ENCODE results near the gene MYH14.

Gene MYH14

GRCh38 chr19:50178859-50179537 is 24.4 kb upstream of the MYH14 start:
- POLR2A ChIA-PET: no interaction called here

GRCh38 chr19:50181121-50181520 is 22.3 kb upstream of the MYH14 start:
- ChIA-PET POLR2A (no interaction called here), CTCF (no interaction called here)
- no peak for DNase-seq
- Histone ChIP-seq H3K36me3 (ENCODE audit: control insufficient read depth in 4 of 4, insufficient read depth in 4 of 4, low read length in 3 of 4) (no peaks in the 10 kb centered on the region), H3K9me3 (ENCODE audit: control extremely low read depth in 1 of 5, control insufficient read depth in 4 of 5, insufficient read depth in 2 of 5, low read depth in 1 of 5, low read length in 4 of 5) (peaks cover 0 to 4% (median 0%) of the 10 kb centered on the region in 5 experiments), H3K4me1 (ENCODE audit: control extremely low read depth in 1 of 4, control insufficient read depth in 4 of 4, insufficient read depth in 4 of 4, low read length in 3 of 4) (no peaks in the 10 kb centered on the region), H3K27me3 (replicated peaks in 2 of 5; ENCODE audit: control insufficient read depth in 4 of 5, insufficient read depth in 5 of 5, low read length in 4 of 5) (peaks cover 0 to 2% (median 0%) of the 10 kb centered on the region in 5 experiments), H3K4me3 (ENCODE audit: control insufficient read depth in 1 of 7, extremely low read depth in 1 of 7, insufficient read depth in 4 of 7, low read depth in 2 of 7, low read length in 6 of 7) (no peak overlapping the region), H3K27ac (ENCODE audit: insufficient read depth in 1 of 2, low read depth in 1 of 2, low read length in 2 of 2, poor library complexity in 1 of 2, severe bottlenecking in 2 of 2) (no peak overlapping the region)
- WGBS (ENCODE audit: insufficient coverage): 88% methylated on average over 3 of the region's 5 CpGs

More at GRCh38 chr19:50178859-50179537, 24.4 kb upstream of the MYH14 start:
- no peak overlapping the region for H3K4me3 ChIP-seq (ENCODE audit: control insufficient read depth in 1 of 7, extremely low read depth in 1 of 7, insufficient read depth in 4 of 7, low read depth in 2 of 7, low read length in 6 of 7)
- CTCF ChIA-PET: no interaction called here
- WGBS (ENCODE audit: insufficient coverage): 72% methylated on average over 4 of the region's 9 CpGs
- no peaks in the 10 kb centered on the region for H3K36me3 ChIP-seq (ENCODE audit: control insufficient read depth in 4 of 4, insufficient read depth in 4 of 4, low read length in 3 of 4)
- H3K27me3 ChIP-seq (replicated peaks in 2 of 5; ENCODE audit: control insufficient read depth in 4 of 5, insufficient read depth in 5 of 5, low read length in 4 of 5): peaks cover 0 to 2% (median 0%) of the 10 kb centered on the region in 5 experiments
- peaks cover 0 to 4% (median 0%) of the 10 kb centered on the region in 5 experiments for H3K9me3 ChIP-seq (ENCODE audit: control extremely low read depth in 1 of 5, control insufficient read depth in 4 of 5, insufficient read depth in 2 of 5, low read depth in 1 of 5, low read length in 4 of 5)
- no peaks in the 10 kb centered on the region for H3K4me1 ChIP-seq (ENCODE audit: control extremely low read depth in 1 of 4, control insufficient read depth in 4 of 4, insufficient read depth in 4 of 4, low read length in 3 of 4)
- no peak overlapping the region for H3K27ac ChIP-seq (ENCODE audit: insufficient read depth in 1 of 2, low read depth in 1 of 2, low read length in 2 of 2, poor library complexity in 1 of 2, severe bottlenecking in 2 of 2)
- no peak for DNase-seq

DNA sequence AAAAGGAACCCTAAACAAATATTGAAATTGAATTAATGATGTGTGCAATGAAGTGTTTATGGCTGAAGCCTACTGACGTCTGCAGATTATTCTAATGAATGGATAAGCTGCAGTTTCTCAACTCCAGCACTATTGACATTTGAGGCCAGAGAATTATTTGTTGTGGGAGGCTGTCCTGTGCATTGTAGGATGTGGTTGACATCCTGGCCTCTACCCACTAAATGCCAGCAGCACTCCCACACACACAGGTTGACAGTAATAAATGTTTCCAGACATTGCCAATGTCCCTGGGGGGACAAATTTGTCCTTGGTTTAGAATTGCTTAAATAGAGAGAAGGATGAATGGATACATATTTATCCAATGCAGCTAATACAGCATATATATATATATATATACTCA is 19.2 kb upstream of the MYH14 start:
- H3K27me3 ChIP-seq (replicated peaks in 2 of 5; ENCODE audit: control insufficient read depth in 4 of 5, insufficient read depth in 5 of 5, low read length in 4 of 5): peaks cover 0 to 2% (median 0%) of the 10 kb centered on the region in 5 experiments
- CTCF ChIA-PET: interaction anchor here (0.7 kb wide), 1 partner anchor 81 kb away, joined by 3 read pairs; no protein-coding TSS in a partner anchor

DNA sequence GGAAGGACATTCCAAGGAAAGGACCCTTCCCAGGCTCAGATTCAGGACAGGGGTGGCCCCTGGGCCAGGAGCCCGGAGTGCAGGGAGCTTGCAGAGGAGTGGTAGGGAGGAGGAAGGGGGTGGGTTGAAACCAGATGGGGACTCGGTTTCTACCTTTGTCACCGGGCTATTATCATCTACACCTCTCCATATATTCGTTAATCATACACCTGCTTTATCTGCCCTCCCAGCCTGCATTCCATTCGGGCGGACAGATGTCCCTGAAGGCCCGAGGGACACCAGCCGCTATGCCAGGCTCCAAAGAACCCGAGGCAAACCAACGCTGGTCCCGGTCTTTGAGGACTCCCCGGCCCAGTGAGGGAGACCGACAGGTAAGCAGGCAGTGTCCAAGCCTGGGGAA is 15.5 kb upstream of the MYH14 start:
- Histone ChIP-seq H3K4me3 (ENCODE audit: control insufficient read depth in 1 of 7, extremely low read depth in 1 of 7, insufficient read depth in 4 of 7, low read depth in 2 of 7, low read length in 6 of 7) (no peak overlapping the region), H3K4me1 (ENCODE audit: control extremely low read depth in 1 of 4, control insufficient read depth in 4 of 4, insufficient read depth in 4 of 4, low read length in 3 of 4) (no peaks in the 10 kb centered on the region), H3K27me3 (replicated peaks in 2 of 5; ENCODE audit: control insufficient read depth in 4 of 5, insufficient read depth in 5 of 5, low read length in 4 of 5) (peaks cover 0 to 10% (median 0%) of the 10 kb centered on the region in 5 experiments), H3K27ac (ENCODE audit: insufficient read depth in 1 of 2, low read depth in 1 of 2, low read length in 2 of 2, poor library complexity in 1 of 2, severe bottlenecking in 2 of 2) (no peak overlapping the region), H3K36me3 (ENCODE audit: control insufficient read depth in 4 of 4, insufficient read depth in 4 of 4, low read length in 3 of 4) (no peaks in the 10 kb centered on the region), H3K9me3 (ENCODE audit: control extremely low read depth in 1 of 5, control insufficient read depth in 4 of 5, insufficient read depth in 2 of 5, low read depth in 1 of 5, low read length in 4 of 5) (no peaks in the 10 kb centered on the region)
- POLR2A ChIA-PET: no interaction called here
- WGBS (ENCODE audit: insufficient coverage): 97% methylated on average over 7 of the region's 13 CpGs
- CTCF ChIA-PET: no interaction called here
- no peak for DNase-seq

More for the DNA sequence above, 19.2 kb upstream of the MYH14 start:
- no peak overlapping the region for H3K27ac ChIP-seq (ENCODE audit: insufficient read depth in 1 of 2, low read depth in 1 of 2, low read length in 2 of 2, poor library complexity in 1 of 2, severe bottlenecking in 2 of 2)
- no peak overlapping the region for H3K4me3 ChIP-seq (ENCODE audit: control insufficient read depth in 1 of 7, extremely low read depth in 1 of 7, insufficient read depth in 4 of 7, low read depth in 2 of 7, low read length in 6 of 7)
- H3K9me3 ChIP-seq (ENCODE audit: control extremely low read depth in 1 of 5, control insufficient read depth in 4 of 5, insufficient read depth in 2 of 5, low read depth in 1 of 5, low read length in 4 of 5): peaks cover 0 to 4% (median 0%) of the 10 kb centered on the region in 5 experiments
- no peaks in the 10 kb centered on the region for H3K4me1 ChIP-seq (ENCODE audit: control extremely low read depth in 1 of 4, control insufficient read depth in 4 of 4, insufficient read depth in 4 of 4, low read length in 3 of 4)
- no CpG with 5 or more reads among the region's 1 CpG for WGBS (ENCODE audit: insufficient coverage)
- POLR2A ChIA-PET: no interaction called here
- no peaks in the 10 kb centered on the region for H3K36me3 ChIP-seq (ENCODE audit: control insufficient read depth in 4 of 4, insufficient read depth in 4 of 4, low read length in 3 of 4)
- DNase-seq: no peak

GRCh38 chr19:50189331-50189730 is 14.1 kb upstream of the MYH14 start:
- peaks cover 0 to 12% (median 0%) of the 10 kb centered on the region in 5 experiments for H3K27me3 ChIP-seq (replicated peaks in 2 of 5; ENCODE audit: control insufficient read depth in 4 of 5, insufficient read depth in 5 of 5, low read length in 4 of 5)
- H3K36me3 ChIP-seq (ENCODE audit: control insufficient read depth in 4 of 4, insufficient read depth in 4 of 4, low read length in 3 of 4): no peaks in the 10 kb centered on the region
- no peaks in the 10 kb centered on the region for H3K9me3 ChIP-seq (ENCODE audit: control extremely low read depth in 1 of 5, control insufficient read depth in 4 of 5, insufficient read depth in 2 of 5, low read depth in 1 of 5, low read length in 4 of 5)
- H3K27ac ChIP-seq (ENCODE audit: insufficient read depth in 1 of 2, low read depth in 1 of 2, low read length in 2 of 2, poor library complexity in 1 of 2, severe bottlenecking in 2 of 2): no peak overlapping the region
- H3K4me1 ChIP-seq (ENCODE audit: control extremely low read depth in 1 of 4, control insufficient read depth in 4 of 4, insufficient read depth in 4 of 4, low read length in 3 of 4): no peaks in the 10 kb centered on the region
- CTCF ChIA-PET: no interaction called here
- no peak overlapping the region for H3K4me3 ChIP-seq (ENCODE audit: control insufficient read depth in 1 of 7, extremely low read depth in 1 of 7, insufficient read depth in 4 of 7, low read depth in 2 of 7, low read length in 6 of 7)
- POLR2A ChIA-PET: no interaction called here
- WGBS (ENCODE audit: insufficient coverage): 68% methylated on average over 6 of the region's 8 CpGs
- no peak for DNase-seq

- peaks cover 0 to 16% (median 0%) of the 10 kb centered on the region in 5 experiments for H3K27me3 ChIP-seq (replicated peaks in 2 of 5; ENCODE audit: control insufficient read depth in 4 of 5, insufficient read depth in 5 of 5, low read length in 4 of 5)
- ChIA-PET CTCF (no interaction called here), POLR2A (no interaction called here)
Measured at GRCh38 chr19:50190439-50190891, 13.0 kb upstream of the MYH14 start.

DNA sequence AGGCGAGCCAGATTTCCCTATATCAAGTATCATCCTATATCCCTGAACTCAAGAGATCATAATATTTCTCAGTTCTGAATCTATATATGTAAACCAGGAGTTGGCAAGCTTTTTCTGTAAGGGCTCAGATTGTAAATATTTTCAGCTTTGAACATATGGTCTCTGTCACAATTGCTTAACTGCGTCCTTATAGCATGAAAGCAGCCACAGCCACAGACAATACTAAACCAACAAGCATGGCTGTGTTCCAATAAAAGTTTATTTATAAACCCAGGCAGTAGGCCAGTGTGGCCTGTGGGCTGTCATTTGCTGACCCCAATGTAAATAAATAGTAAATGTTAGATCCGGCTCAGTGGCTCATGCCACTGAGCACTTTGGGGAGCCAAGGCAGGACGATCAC is 12.2 kb upstream of the MYH14 start:
- Histone ChIP-seq H3K4me1 (ENCODE audit: control extremely low read depth in 1 of 4, control insufficient read depth in 4 of 4, insufficient read depth in 4 of 4, low read length in 3 of 4) (no peaks in the 10 kb centered on the region), H3K4me3 (ENCODE audit: control insufficient read depth in 1 of 7, extremely low read depth in 1 of 7, insufficient read depth in 4 of 7, low read depth in 2 of 7, low read length in 6 of 7) (no peak overlapping the region), H3K9me3 (ENCODE audit: control extremely low read depth in 1 of 5, control insufficient read depth in 4 of 5, insufficient read depth in 2 of 5, low read depth in 1 of 5, low read length in 4 of 5) (no peaks in the 10 kb centered on the region), H3K27me3 (replicated peaks in 2 of 5; ENCODE audit: control insufficient read depth in 4 of 5, insufficient read depth in 5 of 5, low read length in 4 of 5) (peaks cover 0 to 21% (median 0%) of the 10 kb centered on the region in 5 experiments), H3K27ac (ENCODE audit: insufficient read depth in 1 of 2, low read depth in 1 of 2, low read length in 2 of 2, poor library complexity in 1 of 2, severe bottlenecking in 2 of 2) (no peak overlapping the region), H3K36me3 (ENCODE audit: control insufficient read depth in 4 of 4, insufficient read depth in 4 of 4, low read length in 3 of 4) (no peaks in the 10 kb centered on the region)
- no peak for DNase-seq
- WGBS (ENCODE audit: insufficient coverage): no CpG with 5 or more reads among the region's 4 CpGs
- ChIA-PET CTCF (interaction anchor here (1.2 kb wide), 1 partner anchor 11 kb away, joined by 3 read pairs; no protein-coding TSS in a partner anchor), POLR2A (no interaction called here)

More at GRCh38 chr19:50190439-50190891, 13.0 kb upstream of the MYH14 start:
- DNase-seq: peak in 2 of 3 donors; percentile 13 to 14
- no peaks in the 10 kb centered on the region for H3K9me3 ChIP-seq (ENCODE audit: control extremely low read depth in 1 of 5, control insufficient read depth in 4 of 5, insufficient read depth in 2 of 5, low read depth in 1 of 5, low read length in 4 of 5)
- H3K27ac ChIP-seq (ENCODE audit: insufficient read depth in 1 of 2, low read depth in 1 of 2, low read length in 2 of 2, poor library complexity in 1 of 2, severe bottlenecking in 2 of 2): no peak overlapping the region
- H3K36me3 ChIP-seq (ENCODE audit: control insufficient read depth in 4 of 4, insufficient read depth in 4 of 4, low read length in 3 of 4): no peaks in the 10 kb centered on the region
- no peak overlapping the region for H3K4me3 ChIP-seq (ENCODE audit: control insufficient read depth in 1 of 7, extremely low read depth in 1 of 7, insufficient read depth in 4 of 7, low read depth in 2 of 7, low read length in 6 of 7)
- H3K4me1 ChIP-seq (ENCODE audit: control extremely low read depth in 1 of 4, control insufficient read depth in 4 of 4, insufficient read depth in 4 of 4, low read length in 3 of 4): no peaks in the 10 kb centered on the region
- WGBS (ENCODE audit: insufficient coverage): 90% methylated on average over 4 of the region's 8 CpGs
